Suprapubic skin (tissue), 4 donors: ENCODE measurements around the gene MTR.

Experiments
- POLR2A ChIP-seq, 2 donors: fragments of 450-650 bp; IDR thresholded peaks; one replicate each; pipeline ENCODE4 v1.6.1; 2017; ENCODE audit warnings: antibody characterized with exemption in 2 of 2, mild to moderate bottlenecking in 2 of 2, moderate library complexity in 2 of 2
- POLR2AphosphoS5 ChIP-seq, 3 donors: sonication (generic); formaldehyde crosslinking; IDR thresholded peaks; one replicate each; pipeline ENCODE4 v1.6.1; 2017; ENCODE audit warnings: antibody characterized with exemption in 3 of 3
- TF ChIP-seq, protein P1 (sequence below), 2 donors: fragments of 200-600 bp in 1 of 2; fragments of 450-650 bp in 1 of 2; sonication (generic) in 1 of 2; IDR thresholded peaks; one replicate each; pipeline ENCODE4 v1.5.1; 2016 to 2019; ENCODE audit warnings: antibody characterized with exemption in 2 of 2, mild to moderate bottlenecking in 1 of 2, moderate library complexity in 1 of 2

- TF ChIP-seq, protein P1, sequence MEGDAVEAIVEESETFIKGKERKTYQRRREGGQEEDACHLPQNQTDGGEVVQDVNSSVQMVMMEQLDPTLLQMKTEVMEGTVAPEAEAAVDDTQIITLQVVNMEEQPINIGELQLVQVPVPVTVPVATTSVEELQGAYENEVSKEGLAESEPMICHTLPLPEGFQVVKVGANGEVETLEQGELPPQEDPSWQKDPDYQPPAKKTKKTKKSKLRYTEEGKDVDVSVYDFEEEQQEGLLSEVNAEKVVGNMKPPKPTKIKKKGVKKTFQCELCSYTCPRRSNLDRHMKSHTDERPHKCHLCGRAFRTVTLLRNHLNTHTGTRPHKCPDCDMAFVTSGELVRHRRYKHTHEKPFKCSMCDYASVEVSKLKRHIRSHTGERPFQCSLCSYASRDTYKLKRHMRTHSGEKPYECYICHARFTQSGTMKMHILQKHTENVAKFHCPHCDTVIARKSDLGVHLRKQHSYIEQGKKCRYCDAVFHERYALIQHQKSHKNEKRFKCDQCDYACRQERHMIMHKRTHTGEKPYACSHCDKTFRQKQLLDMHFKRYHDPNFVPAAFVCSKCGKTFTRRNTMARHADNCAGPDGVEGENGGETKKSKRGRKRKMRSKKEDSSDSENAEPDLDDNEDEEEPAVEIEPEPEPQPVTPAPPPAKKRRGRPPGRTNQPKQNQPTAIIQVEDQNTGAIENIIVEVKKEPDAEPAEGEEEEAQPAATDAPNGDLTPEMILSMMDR (IDR thresholded peaks at IDR 0.05), result no peak
- TF ChIP-seq POLR2AphosphoS5 (IDR thresholded peaks at IDR 0.05), result no peak
- no peak for TF ChIP-seq POLR2A (IDR thresholded peaks at IDR 0.05)
Measured at GRCh38 chr1:236760986-236761385, 34.1 kb upstream of the MTR start.
